NCI-H2171 treated with DMSO at 0.1 percent for 48 hours (cell line): ENCODE results near the gene HTR2B.
"Not testable (repeated sequence)": the region's sequence is repeated elsewhere in the genome, so short reads cannot be mapped to it uniquely, and the experiment has no call there.

Source experiments
- DNase-seq: peaks from one replicate; lab custom pipeline; 2025; lab: John Stamatoyannopoulos, UW

The HTR2B gene

DNA sequence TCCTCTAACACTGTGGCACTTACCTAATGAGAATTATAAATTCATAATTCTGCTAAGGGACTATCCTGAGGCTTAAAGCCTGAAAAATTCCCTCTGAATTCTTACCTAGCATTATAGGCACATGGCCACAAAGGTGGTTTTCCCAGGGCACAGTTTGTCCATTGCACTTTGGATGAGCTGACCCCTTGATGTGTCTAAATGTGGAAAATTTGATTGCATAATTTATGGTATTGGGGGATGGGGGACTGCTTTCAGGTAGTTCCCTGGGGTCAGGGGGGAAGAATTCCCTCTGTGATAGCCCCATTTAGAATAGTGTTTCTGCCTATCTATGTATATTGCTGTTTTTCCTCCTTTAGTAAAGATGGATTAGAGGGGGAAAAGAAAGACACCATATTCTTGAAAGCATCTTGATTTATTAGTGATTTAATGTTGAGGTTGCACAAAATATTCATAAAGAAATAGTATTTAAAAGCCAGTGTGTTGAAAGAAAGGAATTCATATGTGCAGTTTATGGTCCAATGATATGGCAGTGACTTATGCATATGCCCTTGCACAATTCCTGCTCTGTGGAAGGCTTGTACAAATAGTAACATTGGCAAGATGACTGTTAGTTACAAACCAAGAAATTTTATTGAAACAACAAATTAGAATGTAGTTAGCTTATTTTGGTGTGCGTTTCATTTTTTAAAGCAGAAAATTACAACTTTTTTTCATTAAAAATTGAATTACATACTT, 8.7 kb upstream of the HTR2B start:
- no peak for DNase-seq

- no peak for DNase-seq
Observed at GRCh38 chr2:231132129-231132528, 7.3 kb upstream of the HTR2B start.

DNA sequence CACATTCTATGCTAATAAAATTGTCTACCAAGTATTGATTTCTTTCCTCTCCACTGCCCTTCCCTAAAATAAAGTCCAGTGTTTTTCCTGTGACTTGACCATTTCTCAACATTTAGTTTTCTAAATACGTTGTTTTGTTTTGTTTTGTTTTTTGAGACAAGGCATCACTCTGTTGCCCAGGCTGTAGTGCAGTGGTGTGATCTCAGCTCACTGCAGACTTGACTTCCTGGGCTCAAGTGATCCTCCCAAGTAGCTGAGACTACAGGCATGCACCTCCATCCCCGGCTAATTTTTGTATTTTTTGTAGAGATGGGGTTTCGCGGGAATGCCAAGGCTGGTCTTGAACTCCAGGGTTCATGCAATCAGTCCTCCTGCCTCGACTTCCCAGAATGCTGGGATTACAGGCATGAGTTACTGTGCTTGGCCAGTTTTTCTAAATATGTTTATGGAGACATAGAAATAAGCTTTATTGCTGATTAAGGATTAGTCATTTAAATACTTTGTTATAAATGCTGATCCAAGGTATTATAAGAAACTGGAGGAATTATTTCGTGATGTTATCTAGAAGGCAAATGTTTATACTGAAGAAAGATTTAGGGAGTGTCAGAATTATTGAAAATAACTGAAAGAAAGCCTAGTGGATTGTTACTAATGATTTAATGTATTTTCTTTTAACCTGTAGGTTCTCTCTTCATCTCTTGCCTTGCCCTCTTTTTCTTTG, 5.7 kb upstream of the HTR2B start:
- DNase-seq: no peak

GRCh38 chr2:231129216-231129615, 4.4 kb upstream of the HTR2B start:
- DNase-seq: no peak

GRCh38 chr2:231128541-231128940, 3.7 kb upstream of the HTR2B start:
- no peak for DNase-seq

DNA sequence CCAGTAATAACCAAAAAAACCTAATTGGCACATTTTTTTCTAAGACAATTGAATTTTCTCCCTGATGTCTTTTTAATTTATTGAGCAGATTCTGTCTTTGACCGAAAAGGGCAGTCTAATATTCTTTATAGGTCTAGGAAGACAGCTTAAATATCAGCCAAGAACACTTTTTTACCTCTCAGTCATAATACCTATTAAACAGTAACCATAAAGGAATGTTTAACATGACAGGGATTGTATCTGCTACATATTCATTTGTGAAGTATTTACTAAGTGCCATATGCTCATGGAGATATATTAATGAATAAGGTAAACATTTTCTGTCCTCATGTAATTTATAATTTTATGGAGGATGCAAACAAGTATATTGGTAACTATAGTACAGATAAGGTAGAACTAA, 3.1 kb upstream of the HTR2B start:
- DNase-seq: no peak

GRCh38 chr2:231127480-231127879, 2.6 kb upstream of the HTR2B start:
- DNase-seq: no peak

GRCh38 chr2:231126123-231126522, 1.3 kb upstream of the HTR2B start:
- DNase-seq: no peak

DNA sequence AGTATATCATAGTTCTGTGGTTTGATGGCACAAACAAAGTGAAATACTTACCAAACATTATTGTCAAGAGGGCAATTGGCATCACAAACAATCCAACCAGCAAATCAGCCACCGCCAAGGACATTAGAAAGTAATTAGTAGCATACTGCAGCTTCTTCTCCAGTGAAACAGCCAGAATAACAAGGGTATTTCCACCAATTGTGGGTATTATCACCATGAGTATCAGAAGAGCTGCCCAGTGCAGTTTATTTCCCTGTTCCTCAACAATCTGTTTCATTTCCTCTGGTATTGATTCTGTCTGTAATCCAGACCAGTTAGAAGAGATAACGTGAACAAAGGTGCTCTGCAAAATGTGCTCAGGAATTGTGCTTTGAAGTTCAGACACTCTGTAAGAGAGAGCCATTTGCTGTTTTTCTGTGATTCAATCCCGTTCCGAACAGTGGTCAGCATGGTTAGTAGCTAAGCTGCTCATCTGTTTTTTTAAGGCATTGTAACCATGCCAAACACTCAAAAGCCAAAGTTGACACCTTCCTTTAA, 1.4 kb downstream of the HTR2B start:
- no peak for DNase-seq

DNA sequence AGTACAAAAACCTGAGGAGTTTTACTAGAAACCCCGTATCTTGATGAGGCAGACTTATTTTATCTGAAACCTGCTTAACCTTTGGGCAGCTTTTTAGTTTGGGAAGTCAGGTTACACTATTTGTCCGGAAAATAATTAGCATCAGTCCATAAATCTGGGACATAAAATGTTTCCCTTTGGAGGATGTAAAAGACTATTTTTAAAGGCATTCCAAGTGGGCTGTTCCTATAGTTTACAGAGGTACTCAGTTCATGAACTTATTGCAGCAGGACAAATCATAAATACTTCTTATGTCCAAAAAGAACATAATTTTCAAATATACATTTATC, 6.3 kb downstream of the HTR2B start:
- no peak for DNase-seq

DNA sequence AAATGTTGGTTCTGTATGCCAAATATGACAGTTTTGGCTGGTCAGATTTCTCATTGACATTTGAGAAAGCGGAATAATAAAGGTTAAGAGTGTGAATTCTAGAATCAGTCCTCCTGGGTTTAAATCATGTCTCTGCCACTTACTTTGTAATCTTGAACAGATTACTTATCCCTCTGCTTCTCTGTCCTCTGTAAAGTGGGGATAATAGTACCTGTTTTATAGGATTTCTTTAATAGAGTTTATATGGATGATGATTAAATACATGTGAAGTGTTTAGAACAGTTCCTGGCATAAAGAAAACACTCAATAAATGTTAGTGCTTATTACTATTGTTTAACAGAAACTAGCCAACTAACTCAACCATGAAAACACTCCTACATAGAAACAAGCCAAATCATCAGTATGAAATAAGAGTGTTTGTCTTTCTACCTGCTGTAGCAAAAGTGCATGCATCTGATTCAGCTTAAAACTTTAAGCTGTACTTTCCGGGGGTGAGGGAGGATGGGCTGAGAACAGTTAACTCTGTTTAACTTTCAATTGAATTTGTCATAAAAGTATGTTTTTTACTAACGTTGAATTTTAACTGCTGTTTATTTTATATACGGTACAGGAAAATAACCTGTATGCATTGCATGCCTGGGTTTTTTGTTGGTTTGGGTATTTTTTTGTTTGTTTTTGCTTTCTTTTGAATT, 6.8 kb downstream of the HTR2B start:
- DNase-seq: no peak

- DNase-seq: no peak
Observed at GRCh38 chr2:231117148-231117547, 7.7 kb downstream of the HTR2B start.

GRCh38 chr2:231115651-231116050, 9.2 kb downstream of the HTR2B start:
- no peak for DNase-seq

GRCh38 chr2:231113489-231113888, 11.4 kb downstream of the HTR2B start:
- DNase-seq: no peak

DNA sequence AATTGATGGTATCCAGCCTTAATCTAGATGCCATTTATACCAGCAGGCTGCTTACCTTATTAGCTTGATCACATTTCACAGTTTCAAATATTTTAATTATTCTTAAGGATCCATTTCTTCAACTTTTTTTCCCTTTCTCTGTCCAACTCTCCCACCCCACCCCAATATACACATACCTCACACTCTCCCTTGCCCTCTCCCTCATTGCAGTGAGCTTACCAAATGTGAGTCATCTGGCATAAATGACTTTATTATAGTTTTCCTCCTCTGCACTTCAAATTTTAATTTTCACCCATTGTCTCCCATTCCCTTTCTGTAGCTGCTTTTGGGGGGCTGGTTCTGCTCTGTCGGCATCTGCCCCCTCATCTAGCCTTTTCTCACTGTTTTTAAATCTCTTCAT, 12.9 kb downstream of the HTR2B start:
- DNase-seq: no peak

GRCh38 chr2:231110551-231110950, 14.3 kb downstream of the HTR2B start:
- no peak for DNase-seq

DNA sequence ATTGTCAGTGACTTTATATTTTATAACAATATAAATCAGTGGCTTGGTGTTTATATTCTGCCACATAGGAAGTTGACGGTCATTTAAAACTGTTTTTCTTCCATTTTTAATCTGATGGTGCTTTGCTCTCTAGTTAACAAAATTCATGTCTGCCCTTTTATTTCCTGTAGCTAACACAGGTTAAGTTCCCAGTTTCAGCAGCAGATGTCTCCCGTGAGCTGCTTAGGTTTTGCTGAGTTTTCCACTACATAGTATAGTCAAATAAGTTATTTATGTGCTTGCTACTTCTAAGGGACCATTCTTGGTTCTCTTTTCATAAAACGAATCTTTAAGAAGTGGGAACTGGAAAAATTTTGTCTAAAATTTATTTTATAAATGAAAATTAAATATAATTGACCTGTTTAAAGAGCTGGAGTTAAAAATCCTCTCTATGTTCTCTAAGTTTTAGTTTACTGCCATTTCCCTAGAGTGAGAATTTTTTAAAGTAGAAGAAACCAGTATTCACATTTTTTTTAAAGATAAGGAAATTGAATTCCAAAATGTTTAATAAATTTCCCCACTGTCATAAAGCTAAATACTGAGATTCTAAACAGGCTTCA, 20.6 kb downstream of the HTR2B start:
- DNase-seq: peak; percentile 21

GRCh38 chr2:231102772-231103171, 22.1 kb downstream of the HTR2B start:
- no peak for DNase-seq

GRCh38 chr2:231100990-231101389, 23.9 kb downstream of the HTR2B start:
- no peak for DNase-seq

DNA sequence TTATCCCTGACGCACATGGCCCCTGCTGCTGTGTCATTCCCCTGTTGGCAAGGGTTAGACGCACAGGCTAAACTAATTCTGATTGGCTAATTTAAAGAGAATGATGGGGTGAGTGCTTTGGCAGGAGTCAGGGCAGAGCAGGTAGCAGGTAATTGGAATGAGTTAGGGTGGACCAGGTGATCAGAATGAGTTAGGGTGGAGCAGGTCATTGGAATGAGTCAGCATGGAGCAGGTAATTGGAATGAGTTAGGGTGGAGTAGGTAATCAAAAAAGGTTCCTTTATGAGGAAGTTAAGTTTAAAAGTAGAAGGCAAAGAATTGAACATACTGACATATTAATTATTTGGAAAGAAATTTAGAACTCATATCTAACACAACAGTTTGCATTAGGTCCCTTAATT, 24.5 kb downstream of the HTR2B start:
- DNase-seq: not testable (repeated sequence)

- no peak for DNase-seq
Observed at GRCh38 chr2:231099918-231100317, 24.9 kb downstream of the HTR2B start.

GRCh38 chr2:231094736-231095346, 30.0 kb downstream of the HTR2B start:
- no peak for DNase-seq
